Measurements from ENCODE around the gene LRRC56. TPM values are rescaled to one million over a fixed set of nuclear protein-coding genes. Genes with fewer than 3 reads are reported as not detected.

Gene LRRC56
- polyA plus RNA-seq, 3 donors: 0.09 to 0.68 TPM; not detected in 1

- H3K27ac Mint-ChIP-seq: peak overlapping the region in 3 of 7 donors; percentile 30 to 59 (median 54)
- WGBS (ENCODE audit: insufficient coverage): 85% methylated on average over 8 of the region's 18 CpGs
- H2AFZ ChIP-seq (ENCODE audit: insufficient read depth, low read depth, low read length, poor library complexity, severe bottlenecking): no peak overlapping the region
Observed at GRCh38 chr11:531919-532526, 5.3 kb upstream of the LRRC56 start.

GRCh38 chr11:532527-532985, 4.8 kb upstream of the LRRC56 start:
- Histone ChIP-seq H3K27me3 (ENCODE audit: control insufficient read depth in 2 of 2, insufficient read depth in 2 of 2, low read length in 2 of 2) (peaks cover 0 to 12% of the 10 kb centered on the region in 2 donors), H3K9me3 (replicated peaks in 1 of 2; ENCODE audit: control insufficient read depth in 1 of 2, insufficient read depth in 1 of 2, low read length in 2 of 2) (no peaks in the 10 kb centered on the region), H3K27ac (ENCODE audit: low read depth in 1 of 2, low read length in 2 of 2) (no peak overlapping the region), H3K4me3 (replicated peaks in 1 of 3; ENCODE audit: low read depth in 2 of 3, low read length in 3 of 3) (no peak overlapping the region), H2AFZ (ENCODE audit: insufficient read depth, low read depth, low read length, poor library complexity, severe bottlenecking) (no peak overlapping the region), H3K4me1 (ENCODE audit: control insufficient read depth in 1 of 2, insufficient read depth in 2 of 2, low read length in 2 of 2) (peaks cover 27 to 33% of the 10 kb centered on the region in 2 donors), H3K79me2 (ENCODE audit: insufficient read depth, low read length) (peaks cover 12% of the 10 kb centered on the region), H3K4me2 (replicated peaks; ENCODE audit: extremely low read depth, low read length, poor library complexity, severe bottlenecking) (no peak overlapping the region), H4K20me1 (ENCODE audit: insufficient read depth, low read length) (peaks cover 26% of the 10 kb centered on the region), H3K36me3 (replicated peaks in 1 of 2; ENCODE audit: control insufficient read depth in 1 of 2, insufficient read depth in 2 of 2, low read length in 2 of 2) (peaks cover 20 to 23% of the 10 kb centered on the region in 2 donors), H3K9ac (ENCODE audit: insufficient read depth, low read length, poor library complexity, severe bottlenecking) (no peak overlapping the region)
- Mint-ChIP-seq H3K27ac (no peak overlapping the region), H3K4me1 (peaks cover 8% of the 10 kb centered on the region), H3K36me3 (peaks cover 15% of the 10 kb centered on the region in 2 donors), H3K9me3 (peaks cover 0 to 2% (median 0%) of the 10 kb centered on the region in 7 donors), H3K27me3 (ENCODE audit: low read depth in 3 of 3) (peaks cover 4 to 15% (median 10%) of the 10 kb centered on the region in 3 donors), H3K4me3 (no peak overlapping the region)
- TF ChIP-seq, protein P1, sequence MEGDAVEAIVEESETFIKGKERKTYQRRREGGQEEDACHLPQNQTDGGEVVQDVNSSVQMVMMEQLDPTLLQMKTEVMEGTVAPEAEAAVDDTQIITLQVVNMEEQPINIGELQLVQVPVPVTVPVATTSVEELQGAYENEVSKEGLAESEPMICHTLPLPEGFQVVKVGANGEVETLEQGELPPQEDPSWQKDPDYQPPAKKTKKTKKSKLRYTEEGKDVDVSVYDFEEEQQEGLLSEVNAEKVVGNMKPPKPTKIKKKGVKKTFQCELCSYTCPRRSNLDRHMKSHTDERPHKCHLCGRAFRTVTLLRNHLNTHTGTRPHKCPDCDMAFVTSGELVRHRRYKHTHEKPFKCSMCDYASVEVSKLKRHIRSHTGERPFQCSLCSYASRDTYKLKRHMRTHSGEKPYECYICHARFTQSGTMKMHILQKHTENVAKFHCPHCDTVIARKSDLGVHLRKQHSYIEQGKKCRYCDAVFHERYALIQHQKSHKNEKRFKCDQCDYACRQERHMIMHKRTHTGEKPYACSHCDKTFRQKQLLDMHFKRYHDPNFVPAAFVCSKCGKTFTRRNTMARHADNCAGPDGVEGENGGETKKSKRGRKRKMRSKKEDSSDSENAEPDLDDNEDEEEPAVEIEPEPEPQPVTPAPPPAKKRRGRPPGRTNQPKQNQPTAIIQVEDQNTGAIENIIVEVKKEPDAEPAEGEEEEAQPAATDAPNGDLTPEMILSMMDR (IDR thresholded peaks at IDR 0.05): no peak
- no peak for DNase-seq
- intact Hi-C loops (cut with micrococcal nuclease): no loop called here
- 95% methylated on average over 18 of the region's 23 CpGs for WGBS (ENCODE audit: insufficient coverage)

More at GRCh38 chr11:531919-532526, 5.3 kb upstream of the LRRC56 start:
- DNase-seq: no peak
- H3K9ac ChIP-seq (ENCODE audit: insufficient read depth, low read length, poor library complexity, severe bottlenecking): no peak overlapping the region
- Mint-ChIP-seq H3K36me3 (peaks cover 15% of the 10 kb centered on the region in 2 donors), H3K4me1 (peaks cover 8% of the 10 kb centered on the region), H3K27me3 (ENCODE audit: low read depth in 3 of 3) (peaks cover 4 to 10% (median 7%) of the 10 kb centered on the region in 3 donors), H3K9me3 (peaks cover 0 to 2% (median 0%) of the 10 kb centered on the region in 7 donors), H3K4me3 (no peak overlapping the region)
- TF ChIP-seq, protein P1 (IDR thresholded peaks at IDR 0.05): no peak
- peaks cover 0 to 6% of the 10 kb centered on the region in 2 donors for H3K27me3 ChIP-seq (ENCODE audit: control insufficient read depth in 2 of 2, insufficient read depth in 2 of 2, low read length in 2 of 2)
- H3K79me2 ChIP-seq (ENCODE audit: insufficient read depth, low read length): peaks cover 12% of the 10 kb centered on the region
- no peak overlapping the region for H3K4me2 ChIP-seq (replicated peaks; ENCODE audit: extremely low read depth, low read length, poor library complexity, severe bottlenecking)
- peaks cover 26% of the 10 kb centered on the region for H4K20me1 ChIP-seq (ENCODE audit: insufficient read depth, low read length)
- peaks cover 22 to 27% of the 10 kb centered on the region in 2 donors for H3K4me1 ChIP-seq (ENCODE audit: control insufficient read depth in 1 of 2, insufficient read depth in 2 of 2, low read length in 2 of 2)
- peaks cover 20 to 23% of the 10 kb centered on the region in 2 donors for H3K36me3 ChIP-seq (replicated peaks in 1 of 2; ENCODE audit: control insufficient read depth in 1 of 2, insufficient read depth in 2 of 2, low read length in 2 of 2)
- H3K4me3 ChIP-seq (replicated peaks in 1 of 3; ENCODE audit: low read depth in 2 of 3, low read length in 3 of 3): no peak overlapping the region
- no peak overlapping the region for H3K27ac ChIP-seq (ENCODE audit: low read depth in 1 of 2, low read length in 2 of 2)
- intact Hi-C loops (cut with micrococcal nuclease): no loop called here
- H3K9me3 ChIP-seq (replicated peaks in 1 of 2; ENCODE audit: control insufficient read depth in 1 of 2, insufficient read depth in 1 of 2, low read length in 2 of 2): no peaks in the 10 kb centered on the region
